ENCODE measurements around the gene TNFRSF1A. TPM values are rescaled to one million over a fixed set of nuclear protein-coding genes. Genes with fewer than 3 reads are reported as not detected.

TNFRSF1A gene
- total and polyA plus RNA-seq, 4 donors: 36.9 to 144 (median 88.4) TPM

GRCh38 chr12:6360578-6361490, 19.0 kb upstream of the TNFRSF1A start:
- H3K4me3 ChIP-seq (ENCODE audit: low read depth in 1 of 3, low read length in 3 of 3): no peak overlapping the region
- H3K27ac ChIP-seq (ENCODE audit: low read depth in 1 of 2, low read length in 2 of 2): peak overlapping the region; percentile 92 to 94
- DNase-seq (ENCODE audit: low spot score): no peak
- WGBS: 55% methylated on average over 11 of the region's 11 CpGs
- peak overlapping the region in 1 of 2 donors; percentile 60 for H3K9ac ChIP-seq (ENCODE audit: low read depth in 1 of 2, low read length in 2 of 2)
- TF ChIP-seq YY1 (IDR thresholded peaks at IDR 0.05): no peak
- no peak for TF ChIP-seq REST (IDR thresholded peaks at IDR 0.05)
- TF ChIP-seq RXRA (IDR thresholded peaks at IDR 0.05): no peak
- no peak for TF ChIP-seq MAX (IDR thresholded peaks at IDR 0.05)
- TF ChIP-seq NR2F2 (IDR thresholded peaks at IDR 0.05): no peak
- TF ChIP-seq HNF4A (conservative IDR thresholded peaks at IDR 0.05): no peak
- TF ChIP-seq HNF4G (IDR thresholded peaks at IDR 0.05): no peak
- TF ChIP-seq RAD21 (IDR thresholded peaks at IDR 0.05): no peak
- TF ChIP-seq CTCF (IDR thresholded peaks at IDR 0.05; ENCODE audit: low read depth, low read length, missing input control): no peak
- TF ChIP-seq GABPA (IDR thresholded peaks at IDR 0.05 in 1 of 2, conservative IDR thresholded peaks at IDR 0.05 in 1 of 2): no peak
- TF ChIP-seq EGR1 (IDR thresholded peaks at IDR 0.05; ENCODE audit: low read depth in 2 of 2): no peak
- TF ChIP-seq FOXA1 (IDR thresholded peaks at IDR 0.05): no peak
- TF ChIP-seq ATF3 (IDR thresholded peaks at IDR 0.05): no peak
- no peak for TF ChIP-seq FOXA2 (IDR thresholded peaks at IDR 0.05)
- no peak for TF ChIP-seq SP1 (IDR thresholded peaks at IDR 0.05)
- H3K36me3 ChIP-seq (ENCODE audit: control insufficient read depth in 4 of 4, insufficient read depth in 3 of 4, low read depth in 1 of 4, low read length in 3 of 4): no peaks in the 10 kb centered on the region
- H3K9me3 ChIP-seq (ENCODE audit: control insufficient read depth in 4 of 4, low read length in 3 of 4): no peaks in the 10 kb centered on the region
- peaks cover 14 to 41% (median 27%) of the 10 kb centered on the region in 4 donors for H3K4me1 ChIP-seq (ENCODE audit: control insufficient read depth in 4 of 4, insufficient read depth in 4 of 4, low read length in 3 of 4)
- no peaks in the 10 kb centered on the region for H3K27me3 ChIP-seq (ENCODE audit: control insufficient read depth in 4 of 4, insufficient read depth in 4 of 4, low read length in 3 of 4)

- Histone ChIP-seq H3K27ac (ENCODE audit: low read depth in 1 of 2, low read length in 2 of 2) (peak overlapping the region; percentile 92 to 94), H3K4me1 (ENCODE audit: control insufficient read depth in 4 of 4, insufficient read depth in 4 of 4, low read length in 3 of 4) (peaks cover 14 to 41% (median 27%) of the 10 kb centered on the region in 4 donors), H3K36me3 (ENCODE audit: control insufficient read depth in 4 of 4, insufficient read depth in 3 of 4, low read depth in 1 of 4, low read length in 3 of 4) (no peaks in the 10 kb centered on the region), H3K9ac (ENCODE audit: low read depth in 1 of 2, low read length in 2 of 2) (peak overlapping the region in 1 of 2 donors; percentile 60), H3K9me3 (ENCODE audit: control insufficient read depth in 4 of 4, low read length in 3 of 4) (no peaks in the 10 kb centered on the region), H3K4me3 (ENCODE audit: low read depth in 1 of 3, low read length in 3 of 3) (no peak overlapping the region), H3K27me3 (ENCODE audit: control insufficient read depth in 4 of 4, insufficient read depth in 4 of 4, low read length in 3 of 4) (no peaks in the 10 kb centered on the region)
- 30% methylated on average over 7 of the region's 7 CpGs for WGBS
- no peak for DNase-seq (ENCODE audit: low spot score)
- TF ChIP-seq REST (IDR thresholded peaks at IDR 0.05) (peak; percentile 94), NR2F2 (IDR thresholded peaks at IDR 0.05) (peak; percentile 75), EGR1 (IDR thresholded peaks at IDR 0.05; ENCODE audit: low read depth in 2 of 2) (peak; percentile 82 to 94), RXRA (IDR thresholded peaks at IDR 0.05) (peak; percentile 98), GABPA (IDR thresholded peaks at IDR 0.05 in 1 of 2, conservative IDR thresholded peaks at IDR 0.05 in 1 of 2) (peak in 1 of 2 donors; percentile 75), RAD21 (IDR thresholded peaks at IDR 0.05) (peak; percentile 58 to 72), FOXA1 (IDR thresholded peaks at IDR 0.05) (peak; percentile 77), ATF3 (IDR thresholded peaks at IDR 0.05) (peak; percentile 88), YY1 (IDR thresholded peaks at IDR 0.05) (peak; percentile 94), CTCF (IDR thresholded peaks at IDR 0.05; ENCODE audit: low read depth, low read length, missing input control) (no peak), FOXA2 (IDR thresholded peaks at IDR 0.05) (peak; percentile 85), MAX (IDR thresholded peaks at IDR 0.05) (peak; percentile 99)
Observed at GRCh38 chr12:6360080-6360571, 18.2 kb upstream of the TNFRSF1A start.

Data from liver (tissue), 9 donors.